ENCODE data around the gene PPP2CA. TPM values are rescaled to one million over a fixed set of nuclear protein-coding genes. Genes with fewer than 3 reads are reported as not detected.

The PPP2CA gene
- total and polyA plus RNA-seq, 2 of the 13 experiments (the other 11 are each of a cell fraction or from before 2014, with no cell fraction given) = 82.4 to 171 TPM

GRCh38 chr5:134184155-134185135, 41.4 kb downstream of the PPP2CA start (continued):
- TF ChIP-seq KIAA2018 (CRISPR knock-in tag; IDR thresholded peaks at IDR 0.05; ENCODE audit: borderline replicate concordance) (no peak), ZNF501 (CRISPR knock-in tag; IDR thresholded peaks at IDR 0.05) (peak; percentile 61), TEF (CRISPR knock-in tag; IDR thresholded peaks at IDR 0.05) (no peak), HNF4A (CRISPR knock-in tag; IDR thresholded peaks at IDR 0.05) (peak; percentile 17; the same call in 1 of the 2 replicates)

Data from HepG2 (cell line).